Measurements from ENCODE around the gene EPN1.

GRCh38 chr19:55683449-55684261 lies 8.6 kb downstream of the EPN1 start:
- TF ChIP-seq EP300 (IDR thresholded peaks at IDR 0.05; ENCODE audit: borderline replicate concordance), result no peak
- TF ChIP-seq REST (IDR thresholded peaks at IDR 0.05; ENCODE audit: low read depth), result no peak
- no peak for TF ChIP-seq RAD21 (IDR thresholded peaks at IDR 0.05; ENCODE audit: low read depth)
- no peak for TF ChIP-seq NFIC (IDR thresholded peaks at IDR 0.05)
- TF ChIP-seq TAF1 (IDR thresholded peaks at IDR 0.05; ENCODE audit: low read depth), result no peak
- no peak for TF ChIP-seq ZBTB7A (IDR thresholded peaks at IDR 0.05; ENCODE audit: low read depth)
- TF ChIP-seq YY1 (IDR thresholded peaks at IDR 0.05; ENCODE audit: low read depth), result no peak
- no peak for TF ChIP-seq MAX (IDR thresholded peaks at IDR 0.05)
- no peak for TF ChIP-seq TEAD4 (IDR thresholded peaks at IDR 0.05)
- no peak for TF ChIP-seq TCF12 (IDR thresholded peaks at IDR 0.05; ENCODE audit: low read depth)
- no peak for TF ChIP-seq EGR1 (IDR thresholded peaks at IDR 0.05)

Measured in Ishikawa (cell line).